HG02678 (cell line): ENCODE measurements around the gene AIG1.
"Not testable (repeated sequence)": the region's sequence is repeated elsewhere in the genome, so short reads cannot be mapped to it uniquely, and the experiment has no call there.

Experiments
- ATAC-seq: cut with Tn5 transposase; IDR thresholded peaks from one replicate; pipeline ENCODE4 v1.9.1; 2021; ENCODE audit warnings: mild to moderate bottlenecking, moderate library complexity; ENCODE audit not compliant: unreplicated experiment

AIG1 gene

DNA sequence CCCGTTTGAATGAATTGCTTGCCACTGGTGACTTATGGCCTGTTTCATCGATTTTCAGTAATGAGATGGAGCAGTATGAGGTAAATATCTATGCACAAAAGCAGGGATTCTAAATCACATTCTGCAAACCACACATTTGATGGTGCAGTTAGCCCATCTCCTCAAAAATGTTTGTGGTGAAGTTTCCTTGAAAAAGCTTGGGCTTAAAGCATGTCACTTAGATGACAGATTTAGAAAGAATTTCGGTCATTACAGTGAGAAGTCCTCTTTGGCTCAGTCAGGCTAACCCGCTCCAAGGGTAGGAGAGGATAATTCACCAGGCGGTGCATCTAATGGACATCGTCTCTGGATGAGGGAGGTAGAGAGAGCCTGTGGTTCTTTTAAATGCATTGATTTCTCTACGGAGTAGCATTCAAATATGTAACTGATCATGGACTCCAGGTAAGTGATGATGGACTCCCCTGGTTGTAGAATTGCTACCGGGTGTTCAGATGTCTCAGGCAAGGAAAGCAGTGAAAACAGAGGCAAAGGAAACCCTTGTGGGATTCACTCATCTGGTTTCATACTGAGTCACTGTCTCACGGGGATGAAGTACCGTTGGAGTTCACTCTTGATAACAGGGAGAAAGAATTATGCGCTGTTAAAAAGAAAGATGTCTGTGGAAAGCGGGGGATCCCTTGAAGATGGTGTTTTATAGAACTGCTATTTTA, 65.3 kb downstream of the AIG1 start:
- no peak for ATAC-seq

DNA sequence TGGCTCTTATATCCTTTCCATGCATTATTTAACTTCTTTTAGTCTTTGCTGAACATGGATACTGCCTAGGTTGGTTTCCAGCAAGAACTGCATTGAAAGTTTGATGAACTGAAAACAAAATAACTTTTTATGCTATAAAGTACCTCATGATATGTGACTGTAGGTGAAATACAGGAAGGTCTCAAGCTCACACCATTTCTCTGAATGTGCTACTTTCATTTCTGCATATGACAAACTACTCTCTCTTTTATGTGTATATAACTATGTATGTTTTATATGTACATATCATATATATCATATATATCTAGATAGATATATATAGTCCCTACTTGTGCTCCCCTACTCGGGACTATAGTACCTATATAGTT, 65.9 kb downstream of the AIG1 start:
- no peak for ATAC-seq

DNA sequence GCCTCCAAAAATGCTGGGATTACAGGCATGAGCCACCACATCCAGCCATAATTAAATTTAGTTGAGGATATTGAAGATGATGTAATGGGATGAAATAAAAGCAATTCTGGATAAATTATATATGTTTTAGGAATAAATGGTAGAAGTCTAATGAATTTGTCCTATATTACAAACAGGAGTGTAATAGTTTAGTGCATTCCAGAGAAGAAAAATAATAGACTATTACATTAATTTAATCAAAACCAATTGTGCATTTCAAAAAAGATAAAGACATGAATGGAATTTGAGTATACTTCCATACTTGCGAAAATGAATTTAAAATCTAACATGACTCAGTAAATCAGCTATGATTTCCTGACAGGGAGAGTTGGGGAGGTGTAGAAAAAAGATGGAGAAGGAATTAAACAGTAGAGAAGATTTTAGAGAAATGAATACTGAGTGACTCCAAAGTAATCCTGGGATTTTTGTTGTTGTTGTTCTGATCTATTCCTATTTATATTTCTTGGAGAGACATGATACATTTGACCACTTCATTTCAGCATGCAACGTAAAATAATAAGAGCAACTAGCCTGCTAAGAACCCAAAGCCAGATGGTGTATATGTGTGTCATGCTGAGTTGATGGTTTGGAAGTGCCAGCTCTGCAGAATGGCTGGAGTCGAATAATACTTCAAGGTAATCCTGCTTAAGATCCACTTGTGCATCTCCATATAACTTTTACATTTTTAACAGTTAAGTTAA, 67.4 kb downstream of the AIG1 start:
- ATAC-seq, result no peak

DNA sequence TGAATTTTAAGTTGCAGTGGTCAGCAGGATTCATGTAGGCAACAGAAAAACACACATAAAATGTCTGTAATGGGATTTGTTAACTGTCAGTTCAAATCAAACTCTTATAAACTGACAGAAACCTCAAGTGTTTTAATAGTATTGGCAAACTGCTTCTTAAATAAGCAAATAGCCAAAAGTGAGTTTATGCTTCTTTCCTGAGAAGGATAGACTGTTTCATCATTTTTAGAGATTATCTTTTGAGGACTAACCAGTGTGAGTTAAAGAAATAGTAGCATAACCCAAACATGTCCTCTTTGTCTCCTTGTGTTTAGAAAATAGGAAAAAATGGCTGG, 68.0 kb downstream of the AIG1 start:
- no peak for ATAC-seq

DNA sequence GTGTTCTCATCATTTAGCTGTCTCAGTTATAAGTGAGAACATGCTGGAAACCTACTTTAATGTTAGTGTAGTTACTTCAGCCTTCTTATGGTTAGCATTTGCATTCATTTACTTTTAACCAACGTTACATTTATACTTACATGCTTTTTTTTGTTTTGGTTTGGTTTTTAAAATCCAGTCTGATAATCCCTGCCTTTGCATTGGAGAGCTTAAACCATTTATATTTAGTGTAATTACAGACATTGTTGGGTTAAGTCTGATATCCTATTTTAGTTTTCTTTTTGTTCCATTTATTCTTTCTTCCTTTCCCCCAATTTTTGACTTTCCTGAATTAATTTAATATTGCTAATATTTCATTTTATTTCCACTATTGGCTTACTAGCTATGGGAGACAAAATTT, 70.2 kb downstream of the AIG1 start:
- no peak for ATAC-seq

DNA sequence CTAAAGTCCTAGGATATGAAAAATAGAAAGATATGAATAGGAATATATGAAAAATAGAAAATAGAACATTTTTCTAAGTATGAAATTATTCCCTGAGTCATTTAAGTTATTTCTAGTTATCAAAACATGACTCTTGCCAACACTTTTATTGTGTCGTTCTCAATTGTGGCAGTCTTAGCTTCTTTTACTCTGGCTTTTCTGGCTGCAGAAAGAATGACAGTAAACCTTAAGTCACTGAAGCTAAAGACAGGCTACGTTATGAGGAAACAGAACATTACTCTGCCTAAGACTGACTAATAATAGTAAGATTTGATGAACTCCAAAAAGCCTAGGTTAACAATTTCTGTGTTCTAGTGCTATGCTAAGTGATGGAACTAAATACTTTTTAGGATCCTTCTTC, 74.6 kb downstream of the AIG1 start:
- no peak for ATAC-seq

DNA sequence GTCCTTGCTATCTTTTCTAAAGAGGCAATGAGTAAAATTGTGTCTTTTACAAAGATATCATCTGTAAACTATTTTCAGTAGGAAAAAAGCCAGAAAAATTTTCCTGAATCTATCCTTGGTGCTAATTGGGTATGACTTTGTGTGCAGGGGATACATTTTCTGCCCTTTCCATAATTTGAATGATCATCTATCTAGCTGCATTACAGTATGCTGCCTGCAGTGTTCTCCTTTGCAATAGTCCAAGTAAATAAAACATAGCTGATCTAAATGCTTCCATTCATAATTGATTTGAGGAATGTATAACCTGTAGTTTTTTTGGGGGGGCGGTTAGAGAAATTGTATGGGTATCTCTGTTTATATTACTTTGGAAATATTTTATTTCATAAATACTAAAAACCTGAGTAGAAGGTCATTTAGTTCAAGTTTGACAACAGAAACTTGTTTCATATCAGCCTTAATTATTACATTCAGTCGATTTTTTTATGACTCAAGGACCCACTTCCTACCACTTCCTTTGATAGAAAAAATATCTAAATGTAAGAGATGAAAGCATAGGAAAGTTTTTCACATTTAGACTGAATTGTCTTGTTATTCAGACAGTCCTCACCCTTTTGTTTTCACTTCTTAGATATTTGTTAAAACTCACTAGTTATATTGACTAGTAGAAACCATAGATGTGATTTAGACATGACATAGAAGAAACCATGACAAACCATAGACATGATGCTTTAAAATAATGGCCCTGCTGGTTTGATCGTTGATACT, 75.3 kb downstream of the AIG1 start:
- ATAC-seq, result no peak

DNA sequence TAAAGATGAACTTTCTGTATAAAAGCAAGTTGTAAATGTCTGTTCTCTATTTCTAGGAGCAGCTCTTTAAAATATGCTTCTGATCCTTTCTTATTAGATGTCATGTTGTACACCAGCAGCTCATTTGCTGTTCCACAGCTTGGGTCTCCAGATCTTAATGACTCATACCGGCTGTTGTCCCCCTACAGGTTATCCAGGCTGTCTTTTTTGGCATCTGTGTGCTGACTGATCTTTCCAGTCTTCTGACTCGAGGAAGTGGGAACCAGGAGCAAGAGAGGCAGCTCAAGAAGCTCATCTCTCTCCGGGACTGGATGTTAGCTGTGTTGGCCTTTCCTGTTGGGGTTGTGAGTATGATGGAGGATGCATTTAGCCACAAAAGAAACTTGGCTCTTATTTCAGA, 76.0 kb downstream of the AIG1 start:
- ATAC-seq, result no peak

DNA sequence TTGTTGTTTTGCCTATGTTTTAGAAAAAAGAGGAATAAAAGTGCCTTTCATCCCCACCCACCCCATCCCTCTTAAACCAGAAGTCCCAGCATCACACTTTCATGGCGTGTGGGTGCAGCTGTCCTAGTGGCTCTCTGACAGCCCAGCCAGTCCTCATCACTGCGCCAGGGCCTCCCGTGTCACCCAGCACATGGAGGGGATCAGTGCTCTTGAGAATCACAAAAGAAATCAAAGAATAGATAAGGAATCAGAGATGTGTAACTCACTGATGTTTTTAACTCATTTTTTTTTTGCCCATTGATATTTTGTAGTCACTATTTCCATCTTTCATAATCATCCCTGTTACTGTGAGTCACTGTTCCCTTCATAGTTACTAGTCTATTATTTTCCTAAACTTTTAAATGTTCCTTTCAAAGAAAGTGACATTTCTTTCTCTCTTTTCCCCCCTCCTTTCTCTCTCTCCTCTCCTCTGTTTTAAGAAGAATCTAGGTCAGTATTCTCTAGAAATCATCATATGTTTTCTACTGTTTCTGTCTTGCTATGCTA, 78.6 kb downstream of the AIG1 start:
- no peak for ATAC-seq

DNA sequence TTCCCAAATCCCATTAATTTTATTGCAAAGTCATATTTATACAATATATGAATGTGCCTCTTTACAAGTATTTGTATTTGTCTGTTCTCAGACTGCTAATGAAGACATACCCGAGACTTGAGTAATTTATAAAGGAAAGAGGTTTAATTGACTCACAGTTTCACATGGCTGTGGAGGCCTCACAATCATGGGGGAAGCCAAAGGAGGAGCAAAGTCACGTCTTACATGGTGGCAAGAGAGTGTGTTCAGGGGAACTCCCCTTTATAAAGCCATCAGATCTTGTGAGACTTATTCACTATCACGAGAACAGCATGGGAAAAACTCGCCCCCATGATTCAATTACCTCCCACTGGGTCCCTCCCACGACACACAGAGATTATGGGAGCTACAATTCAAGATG, 79.2 kb downstream of the AIG1 start:
- not testable (repeated sequence) for ATAC-seq

DNA sequence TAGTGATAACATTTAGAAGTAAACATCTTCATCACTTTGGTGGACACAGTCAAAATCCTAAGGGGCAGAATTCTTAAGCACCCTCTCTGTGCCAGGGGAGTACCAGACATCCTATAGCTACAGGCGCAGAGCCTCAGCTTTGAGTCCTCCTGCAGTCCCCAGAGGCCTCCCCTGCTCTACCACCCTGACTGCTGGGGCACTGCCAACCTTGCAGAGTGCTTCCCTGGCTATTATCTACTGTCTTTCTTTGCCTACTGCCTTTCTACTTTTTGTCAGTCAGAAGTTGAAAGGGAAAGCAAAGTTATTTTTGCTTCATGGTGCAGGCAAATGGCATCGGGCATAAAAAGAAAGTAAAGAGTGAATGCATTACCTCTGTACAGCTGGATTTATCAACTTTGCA, 80.1 kb downstream of the AIG1 start:
- ATAC-seq, result no peak

DNA sequence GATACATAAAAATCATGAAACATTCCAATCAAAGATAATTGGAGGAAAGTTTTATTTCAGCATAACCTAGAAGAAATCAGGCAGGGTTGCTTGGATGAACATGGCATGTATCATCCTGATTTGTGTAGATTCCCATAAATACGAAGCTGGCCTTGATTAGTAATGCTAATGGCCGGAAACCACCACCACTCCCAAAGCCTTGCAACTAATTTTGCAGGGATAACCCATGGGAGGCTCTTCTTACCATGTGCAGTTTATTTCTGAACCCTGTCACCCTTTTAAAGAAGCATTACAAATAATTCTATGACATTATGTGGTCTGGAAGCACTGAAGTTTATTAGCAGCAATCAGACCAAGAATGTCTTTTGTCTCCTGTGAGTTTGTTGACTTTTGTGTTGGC, 80.8 kb downstream of the AIG1 start:
- ATAC-seq, result no peak

DNA sequence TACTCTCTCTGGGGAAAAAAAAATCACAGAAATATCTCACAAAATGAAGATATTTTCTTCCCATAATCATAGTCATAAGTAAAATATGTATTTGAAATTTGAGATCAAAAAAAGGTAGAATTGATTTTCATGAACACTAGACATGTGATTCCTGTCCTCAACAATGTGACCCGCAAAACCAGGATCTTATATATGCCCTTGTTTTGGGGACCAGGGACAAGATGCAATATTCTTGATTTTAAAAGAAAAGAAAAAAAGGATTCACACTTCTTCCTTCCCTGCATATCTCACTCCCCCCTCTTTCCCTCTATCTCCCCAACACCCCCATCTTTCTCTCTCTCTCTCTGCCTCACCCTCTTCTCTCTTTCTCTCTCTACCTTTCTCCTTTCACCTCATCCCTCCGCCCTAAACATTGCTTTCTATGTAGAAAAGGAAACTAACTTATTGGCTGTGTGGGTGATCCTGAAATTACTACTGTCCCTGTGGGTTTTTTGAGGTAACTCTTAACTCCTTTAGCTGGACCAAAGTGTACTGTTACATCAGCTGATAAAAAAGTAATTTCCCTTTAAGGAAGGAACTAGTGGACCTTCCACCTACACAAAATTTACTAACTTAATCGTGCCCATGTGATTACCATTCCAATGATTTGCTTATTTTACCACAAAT, 85.6 kb downstream of the AIG1 start:
- no peak for ATAC-seq

DNA sequence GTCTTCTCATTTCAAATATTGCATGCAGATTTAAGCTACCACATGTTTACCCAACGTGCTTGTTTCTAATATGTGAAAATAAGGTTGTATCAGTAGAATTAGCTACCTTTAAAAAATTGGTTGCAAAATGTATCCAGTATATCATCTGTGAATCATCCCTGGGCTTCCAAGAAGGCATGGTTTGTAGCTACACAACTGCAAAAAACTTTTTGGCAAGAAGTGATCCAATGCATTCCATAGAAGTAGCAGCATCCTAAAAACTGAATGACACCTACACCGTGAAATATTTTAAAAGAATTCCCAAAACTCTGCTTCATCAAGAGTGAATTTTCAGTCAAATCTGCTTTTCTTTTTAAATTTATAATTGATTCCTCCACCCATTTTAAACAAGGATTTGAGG, 89.1 kb downstream of the AIG1 start:
- no peak for ATAC-seq

DNA sequence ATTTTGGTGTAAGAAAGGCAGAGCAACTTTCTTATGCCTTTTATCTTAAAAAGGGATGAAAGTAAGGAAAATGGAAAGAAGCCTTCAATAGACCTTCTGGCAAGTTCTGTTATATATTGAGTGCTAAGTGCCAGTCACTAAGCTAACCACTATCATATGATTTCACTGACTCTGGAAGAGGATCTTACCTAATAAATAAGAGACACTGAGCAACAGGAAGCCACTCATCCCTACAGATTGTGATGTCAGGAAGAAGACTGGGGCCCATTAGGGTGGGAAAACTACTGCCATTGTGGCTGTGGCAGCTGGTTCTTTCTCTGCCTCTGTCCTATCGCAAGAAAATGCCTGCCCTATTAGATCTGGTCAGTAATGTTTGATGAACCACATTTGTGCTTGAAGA, 89.6 kb downstream of the AIG1 start:
- no peak for ATAC-seq

DNA sequence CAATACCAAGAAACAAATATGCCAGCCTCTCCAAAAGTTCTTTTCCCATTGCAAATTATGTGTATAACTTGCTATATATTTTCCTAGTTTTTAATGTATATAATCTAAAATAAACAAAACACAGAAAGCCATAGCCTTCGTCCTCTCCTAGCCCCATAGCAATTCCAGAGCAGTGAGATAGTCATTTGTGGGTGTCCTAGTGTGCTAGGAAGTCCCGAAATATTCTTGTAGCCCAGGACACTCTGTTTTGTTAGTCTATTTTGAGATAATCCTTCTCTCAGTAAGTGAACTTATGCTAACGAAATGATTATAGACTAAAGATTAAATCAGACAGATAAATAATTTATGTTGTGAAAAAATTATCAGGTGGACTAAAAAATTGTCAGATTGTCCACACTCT, 90.7 kb downstream of the AIG1 start:
- ATAC-seq, result no peak

DNA sequence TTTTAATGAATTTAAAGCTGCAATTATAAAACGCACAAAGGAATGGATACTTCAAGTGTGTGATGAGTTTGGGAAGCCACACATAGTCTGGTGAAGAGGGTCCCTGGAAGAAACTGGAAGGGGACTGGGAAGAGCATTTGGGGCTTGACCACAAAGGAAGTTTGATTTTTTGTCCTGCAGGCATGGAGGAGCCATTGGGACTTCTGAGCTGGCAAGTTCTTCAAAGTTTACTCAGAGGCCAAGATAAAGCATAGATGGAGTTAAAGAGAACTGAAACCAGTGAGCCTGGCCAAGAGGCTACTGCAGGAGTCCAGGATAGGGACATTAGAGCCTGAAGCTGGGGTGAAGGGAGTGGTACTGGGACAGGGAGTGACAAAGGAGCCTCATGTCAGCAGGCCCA, 95.0 kb downstream of the AIG1 start:
- no peak for ATAC-seq

DNA sequence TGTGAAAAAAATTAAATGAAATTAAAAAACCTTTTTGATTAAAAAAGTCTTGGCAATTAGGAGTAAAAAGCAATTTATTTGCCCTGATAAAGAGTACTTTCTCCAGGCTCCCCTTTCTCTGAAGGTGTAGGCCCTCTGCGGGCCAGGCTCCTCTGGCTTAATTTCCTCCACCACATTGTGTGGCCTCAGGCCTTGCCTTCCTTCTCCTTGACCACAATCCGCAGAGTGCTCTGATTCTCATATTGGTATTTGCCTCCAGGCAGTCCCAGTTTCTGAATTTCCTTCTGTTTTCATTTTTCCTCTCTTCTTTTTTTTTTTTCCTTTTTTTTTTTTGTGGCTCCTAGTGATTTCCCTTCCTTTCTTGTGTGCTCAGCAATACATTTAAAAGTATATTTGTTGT, 96.4 kb downstream of the AIG1 start:
- no peak for ATAC-seq

DNA sequence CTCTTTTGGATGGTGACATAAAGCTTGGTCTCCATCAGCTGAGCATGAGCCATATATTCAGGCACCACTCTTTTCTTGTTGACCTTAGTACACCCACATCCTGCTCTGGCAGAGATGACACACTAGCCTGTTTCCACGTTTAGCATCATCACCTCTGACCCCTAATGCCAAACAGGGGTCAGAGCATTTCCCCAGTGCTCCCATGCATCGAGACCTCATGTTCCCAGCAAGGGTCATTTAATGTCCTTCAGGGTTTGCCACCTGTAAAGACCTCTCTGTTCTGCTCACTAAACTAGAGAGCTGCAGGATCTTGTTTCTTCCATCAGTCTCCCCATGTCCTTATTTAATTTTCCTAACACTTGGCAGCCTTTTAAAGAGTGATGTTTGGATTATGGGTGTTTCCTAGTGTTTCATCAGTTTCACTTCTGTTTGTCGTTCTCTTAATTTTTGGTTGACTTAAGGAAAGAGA, 97.5 kb downstream of the AIG1 start:
- ATAC-seq, result no peak

DNA sequence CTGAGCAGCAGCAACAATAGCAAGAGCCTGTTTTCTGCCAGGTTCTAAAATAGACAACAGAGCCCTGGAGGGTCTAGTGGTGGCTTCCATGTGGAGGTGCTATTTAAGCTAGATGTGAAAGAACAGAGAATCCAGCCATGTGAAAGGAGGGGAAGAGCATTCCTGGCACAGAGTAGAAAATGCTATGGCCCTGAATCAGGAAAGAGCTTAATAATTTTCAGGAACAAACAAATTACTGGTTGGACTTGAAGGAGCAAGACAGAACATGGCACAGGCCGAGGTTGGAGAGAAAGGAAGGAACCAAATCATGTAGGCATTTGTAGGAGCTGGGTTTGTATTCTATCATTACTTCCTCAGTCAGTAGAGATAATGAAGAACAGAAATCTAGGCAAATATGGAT, 98.3 kb downstream of the AIG1 start:
- no peak for ATAC-seq

DNA sequence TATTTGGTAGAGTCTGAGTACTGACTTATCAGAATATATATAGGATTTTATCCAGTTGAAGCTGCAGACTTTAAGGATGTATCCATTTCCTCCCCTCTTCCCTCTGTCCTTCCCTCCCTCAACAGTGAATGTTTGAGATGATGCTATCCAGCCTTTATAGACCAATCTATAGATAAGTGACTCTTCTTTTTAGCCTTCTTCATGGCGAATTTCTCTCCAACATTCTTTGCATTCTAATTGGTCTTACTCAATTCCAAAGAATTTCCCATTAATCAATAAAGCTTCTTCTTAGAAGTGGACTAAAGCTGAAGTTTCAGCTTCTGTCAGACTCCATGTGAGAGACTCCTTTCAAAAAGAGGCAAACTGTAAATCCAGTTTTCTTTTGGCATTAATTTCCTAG, 99.3 kb downstream of the AIG1 start:
- ATAC-seq, result no peak
